ENCODE data around the gene CRB3. TPM values are rescaled to one million over a fixed set of nuclear protein-coding genes. Genes with fewer than 3 reads are reported as not detected.

The CRB3 gene
- total and polyA plus RNA-seq, 2 donors (not counting 3 experiments of a cell fraction or from before 2014, with no cell fraction given): not detected

GRCh38 chr19:6416658-6417405 is 47.2 kb upstream of the CRB3 start:
- ChIA-PET POLR2A (no interaction called here), CTCF (interaction anchor here (0.8 to 2.0 kb wide), 3 partner anchors 14 to 291 kb away, joined by 4 to 8 read pairs (median 6); no protein-coding TSS in a partner anchor)
- dilution Hi-C loops (cut with MboI; ENCODE audit: extremely low pct_ligation_motif_present, low sequenced_read_pairs): no loop called here
- Histone ChIP-seq H3K9me3 (replicated peaks; ENCODE audit: control insufficient read depth, insufficient read depth, low read length) (no peaks in the 10 kb centered on the region), H3K4me3 (replicated peaks in 1 of 3; ENCODE audit: insufficient read depth in 1 of 3, low read depth in 1 of 3, low read length in 3 of 3) (no peak overlapping the region), H3K27ac (ENCODE audit: insufficient read depth, low read depth, low read length) (no peak overlapping the region), H3K79me2 (ENCODE audit: control insufficient read depth, insufficient read depth, low read length) (peaks cover 33% of the 10 kb centered on the region), H3K36me3 (ENCODE audit: control insufficient read depth in 2 of 2, extremely low read depth in 1 of 2, insufficient read depth in 2 of 2, low read length in 2 of 2) (peaks cover 32 to 68% of the 10 kb centered on the region in 2 experiments), H3K9ac (replicated peaks; ENCODE audit: extremely low read depth, insufficient read depth, low read length) (no peak overlapping the region), H3K27me3 (ENCODE audit: control insufficient read depth in 2 of 2, insufficient read depth in 2 of 2, low read length in 2 of 2) (no peaks in the 10 kb centered on the region), H3K4me2 (ENCODE audit: insufficient read depth, low read length) (no peak overlapping the region), H4K20me1 (replicated peaks; ENCODE audit: control insufficient read depth, extremely low read depth, insufficient read depth, low read length) (no peaks in the 10 kb centered on the region), H3K4me1 (ENCODE audit: control insufficient read depth, extremely low read depth, insufficient read depth, low read length) (no peaks in the 10 kb centered on the region), H2AFZ (ENCODE audit: low read depth, low read length) (no peak overlapping the region), H3K9me1 (replicated peaks; ENCODE audit: control insufficient read depth, extremely low read depth, insufficient read depth, low read length) (no peaks in the 10 kb centered on the region)
- FAIRE-seq (no peak), DNase-seq (ENCODE audit: low read depth, low spot score) (no peak)
- BruUV-seq (replicated peaks): no TSS peak
- TF ChIP-seq GATA2 (IDR thresholded peaks at IDR 0.05; ENCODE audit: insufficient read depth, insufficient read length, low read depth, low read length): no peak
- no peak for TF ChIP-seq JUN (IDR thresholded peaks at IDR 0.05; ENCODE audit: borderline replicate concordance, insufficient read depth, insufficient read length, low read depth)
- TF ChIP-seq POLR2AphosphoS5 (IDR thresholded peaks at IDR 0.05; ENCODE audit: insufficient read depth, low read depth, low read length): no peak
- no peak for TF ChIP-seq EZH2 (IDR thresholded peaks at IDR 0.05; ENCODE audit: borderline replicate concordance, low read depth, low read length, severe bottlenecking)
- no peak for TF ChIP-seq POLR2A (IDR thresholded peaks at IDR 0.05; ENCODE audit: low read depth, low read length)
- no peak for TF ChIP-seq MYC (IDR thresholded peaks at IDR 0.05; ENCODE audit: low read depth, low read length)
- no peak for TF ChIP-seq FOS (IDR thresholded peaks at IDR 0.05; ENCODE audit: borderline replicate concordance, insufficient read depth, low read length)
- TF ChIP-seq, protein P1, sequence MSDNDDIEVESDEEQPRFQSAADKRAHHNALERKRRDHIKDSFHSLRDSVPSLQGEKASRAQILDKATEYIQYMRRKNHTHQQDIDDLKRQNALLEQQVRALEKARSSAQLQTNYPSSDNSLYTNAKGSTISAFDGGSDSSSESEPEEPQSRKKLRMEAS (IDR thresholded peaks at IDR 0.05; ENCODE audit: insufficient read depth, insufficient read length): no peak
- no peak for TF ChIP-seq CTCF (IDR thresholded peaks at IDR 0.05; ENCODE audit: extremely low read depth in 1 of 2, insufficient read depth in 1 of 2, low read depth in 1 of 2, low read length in 2 of 2)
- intact Hi-C loops (cut with micrococcal nuclease): no loop called here

Measured in endothelial cell of umbilical vein (primary cell).